Measurements from ENCODE around the gene C15orf62. TPM values are rescaled to one million over a fixed set of nuclear protein-coding genes. Genes with fewer than 3 reads are reported as not detected.

C15orf62 gene
- polyA plus RNA-seq, 1 donor from 2014 or later: not detected

GRCh38 chr15:40821195-40821594 lies 51.4 kb downstream of the C15orf62 start:
- no peaks in the 10 kb centered on the region for H3K79me2 ChIP-seq (replicated peaks; ENCODE audit: insufficient read depth, low read length)
- TF ChIP-seq REST (IDR thresholded peaks at IDR 0.05; ENCODE audit: borderline replicate concordance) (no peak), EP300 (conservative IDR thresholded peaks at IDR 0.05; ENCODE audit: poor library complexity, severe bottlenecking) (no peak), EZH2 (IDR thresholded peaks at IDR 0.05; ENCODE audit: borderline replicate concordance, insufficient read depth, low read length, poor library complexity, severe bottlenecking) (no peak), CTCF (IDR thresholded peaks at IDR 0.05; ENCODE audit: poor library complexity, severe bottlenecking) (no peak), TAF1 (IDR thresholded peaks at IDR 0.05; ENCODE audit: low read depth) (no peak), MXI1 (conservative IDR thresholded peaks at IDR 0.05; ENCODE audit: poor library complexity, severe bottlenecking) (no peak), POLR2AphosphoS5 (IDR thresholded peaks at IDR 0.05) (no peak), SMC3 (conservative IDR thresholded peaks at IDR 0.05; ENCODE audit: poor library complexity) (no peak), RAD21 (conservative IDR thresholded peaks at IDR 0.05) (no peak)
- no peak overlapping the region for H3K4me3 ChIP-seq (ENCODE audit: low read length)
- no peaks in the 10 kb centered on the region for H3K36me3 ChIP-seq (ENCODE audit: insufficient read depth, low read length)
- no peak overlapping the region for H3K27ac ChIP-seq (ENCODE audit: low read length)
- no peak overlapping the region for H2AFZ ChIP-seq (ENCODE audit: low read depth, low read length)
- H3K9me3 ChIP-seq (ENCODE audit: low read length): no peaks in the 10 kb centered on the region
- H3K9ac ChIP-seq (ENCODE audit: low read length): no peak overlapping the region
- H3K4me2 ChIP-seq (ENCODE audit: low read length): no peak overlapping the region
- no peaks in the 10 kb centered on the region for H3K9me2 ChIP-seq (ENCODE audit: insufficient read depth, low read length)
- no peaks in the 10 kb centered on the region for H3F3A ChIP-seq (ENCODE audit: insufficient read depth, low read length, poor library complexity, severe bottlenecking)
- H3K27me3 ChIP-seq (ENCODE audit: insufficient read depth, low read depth, low read length): no peaks in the 10 kb centered on the region
- no peaks in the 10 kb centered on the region for H4K20me1 ChIP-seq (ENCODE audit: insufficient read depth)

Small RNA genes lying within 50 kb of the gene (small RNA-seq; reads per million reads assigned to genes)
- 0 reads per million in 3 experiments for gene SUMO2P15

Other genes with a start within 250 kb of the C15orf62 start
- gene CCDC32, start 204.9 kb upstream of the C15orf62 start, polyA plus RNA-seq: 28.4 and 34.2 TPM in 2 replicates
- 8.1 and 13.2 TPM in 2 replicates for gene RPUSD2, start 200.7 kb upstream of the C15orf62 start, polyA plus RNA-seq
- gene KNL1, start 175.7 kb upstream of the C15orf62 start, polyA plus RNA-seq: 0.38 and 2.4 TPM in 2 replicates
- 0.22 TPM in 1 of 2 replicates, not detected in the other for gene RAD51, start 74.8 kb upstream of the C15orf62 start, polyA plus RNA-seq
- 24.7 and 25.3 TPM in 2 replicates for gene RMDN3, start 14.7 kb upstream of the C15orf62 start, polyA plus RNA-seq
- gene GCHFR, start 5.9 kb upstream of the C15orf62 start, polyA plus RNA-seq: 7.2 and 17.3 TPM in 2 replicates
- 48.2 and 63.7 TPM in 2 replicates for gene ZFYVE19, start 37.1 kb downstream of the C15orf62 start, polyA plus RNA-seq
- gene DNAJC17, start 37.5 kb downstream of the C15orf62 start, polyA plus RNA-seq: 68.5 and 79.6 TPM in 2 replicates
- gene PPP1R14D, start 58.7 kb downstream of the C15orf62 start, polyA plus RNA-seq: not detected in 2 replicates
- 0.18 and 0.68 TPM in 2 replicates for gene SPINT1, start 74.1 kb downstream of the C15orf62 start, polyA plus RNA-seq
- 1.9 and 2.8 TPM in 2 replicates for gene RHOV, start 104.3 kb downstream of the C15orf62 start, polyA plus RNA-seq
- 13.8 and 16.7 TPM in 2 replicates for gene VPS18, start 124.5 kb downstream of the C15orf62 start, polyA plus RNA-seq
- 2.2 and 2.3 TPM in 2 replicates for gene DLL4, start 159.4 kb downstream of the C15orf62 start, polyA plus RNA-seq
- 3.6 and 7.0 TPM in 2 replicates for gene CHAC1, start 183.5 kb downstream of the C15orf62 start, polyA plus RNA-seq

All from neural cell (in vitro differentiated cells).